HepG2 (cell line): Measurements from ENCODE around the gene NOCT. TPM values are rescaled to one million over a fixed set of nuclear protein-coding genes. Genes with fewer than 3 reads are reported as not detected.

ENCODE experiments used
- ATAC-seq: fragments of 200-7000 bp; cut with Tn5 transposase; 3 replicates; pipeline ENCODE4 v1.9.1; 2020; ENCODE audit warnings: mild to moderate bottlenecking, moderate library complexity
- BruUV-seq: library from RNA; stranded (reverse); fragments of 400-500 nt; replicated peaks from 2 replicates; lab custom pipeline; 2021; lab: Mats Ljungman, UMichigan
- CTCF ChIA-PET: fragments of 300-600 bp; formaldehyde crosslinking; extraction: SDS; loops from one replicate; lab custom pipeline; 2021; ENCODE audit warnings: low total read pairs, inconsistent platforms, low intra/inter-chr PET ratio; lab: Yijun Ruan, JAX
- POLR2A ChIA-PET: fragments of 350-600 bp; sonication (Branson Sonifier 250); formaldehyde crosslinking; loops from one replicate; lab custom pipeline; 2020; ENCODE audit warnings: antibody characterized with exemption, inconsistent platforms; lab: Yijun Ruan, JAX
- DNase-seq: peaks from one replicate; pipeline ENCODE4 v3.0.0-alpha.2; 2015; ENCODE audit warnings: low spot score
- FAIRE-seq: peaks from 3 replicates; lab custom pipeline; 2011; peaks lifted over from hg19 to GRCh38; lab: Jason Lieb, UNC
- H2AFZ ChIP-seq: one replicate; pipeline ENCODE4 v1.6.1; 2011; ENCODE audit warnings: low read length, inconsistent platforms
- H3K27ac ChIP-seq: fragments of 300-600 bp; 3 replicates; pipeline ENCODE4 v1.8.0; 2011; ENCODE audit warnings: mixed run types, mild to moderate bottlenecking, mixed read lengths, low read length, inconsistent platforms; ENCODE audit not compliant: insufficient read depth; ENCODE audit errors: extremely low read length
- H3K27me3 ChIP-seq, 2 experiments: fragments of 200-600 bp in 1 of 2; 2 replicates in 1 of 2; 3 replicates in 1 of 2; pipeline versions ENCODE4 v1.6.0 to v1.8.0; 2011; ENCODE audit warnings: low read length in 2 of 2, mild to moderate bottlenecking in 2 of 2, moderate library complexity in 2 of 2, inconsistent platforms in 1 of 2; ENCODE audit not compliant: insufficient read depth in 2 of 2, control insufficient read depth in 1 of 2
- H3K36me3 ChIP-seq, 2 experiments: fragments of 200-600 bp in 1 of 2; replicated peaks in 1 of 2; 2 replicates in 1 of 2; 3 replicates in 1 of 2; pipeline versions ENCODE4 v1.5.1 to v1.8.0; 2011; ENCODE audit warnings: low read length in 2 of 2, inconsistent platforms in 1 of 2; ENCODE audit not compliant: insufficient read depth in 2 of 2, control insufficient read depth in 1 of 2
- H3K4me1 ChIP-seq: 2 replicates; pipeline ENCODE4 v1.5.1; 2012; ENCODE audit warnings: low read length, inconsistent platforms; ENCODE audit not compliant: insufficient read depth
- H3K4me2 ChIP-seq: 2 replicates; pipeline ENCODE4 v1.6.0; 2011; ENCODE audit warnings: low read depth, low read length, inconsistent platforms
- H3K4me3 ChIP-seq, 3 experiments: fragments of 200-600 bp in 1 of 3; sonication (generic), shearing (Covaris generic) in 1 of 3; replicated peaks in 1 of 3; 2 replicates each; pipeline ENCODE4 v1.5.1; 2011 to 2016; ENCODE audit warnings: low read length in 3 of 3, inconsistent platforms in 2 of 3, low read depth in 2 of 3, mild to moderate bottlenecking in 2 of 3, control low read depth in 1 of 3, mixed read lengths in 1 of 3; ENCODE audit not compliant: insufficient read depth in 1 of 3
- H3K79me2 ChIP-seq: one replicate; pipeline ENCODE4 v1.6.1; 2011; ENCODE audit warnings: low read length, inconsistent platforms; ENCODE audit not compliant: insufficient read depth
- H3K9ac ChIP-seq: 2 replicates; pipeline ENCODE4 v1.6.0; 2011; ENCODE audit warnings: mild to moderate bottlenecking, low read depth, low read length, inconsistent platforms; ENCODE audit not compliant: insufficient read depth
- H3K9me3 ChIP-seq: 2 replicates; pipeline ENCODE4 v1.5.1; 2012; ENCODE audit warnings: mild to moderate bottlenecking, low read length
- H4K20me1 ChIP-seq: 2 replicates; pipeline ENCODE4 v1.6.0; 2011; ENCODE audit warnings: inconsistent platforms, mild to moderate bottlenecking, low read length, moderate library complexity; ENCODE audit not compliant: insufficient read depth
- ARID4A ChIP-seq: sonication (generic); formaldehyde crosslinking; IDR thresholded peaks from 2 replicates; pipeline ENCODE4 v1.5.0; 2020; ENCODE audit warnings: mild to moderate bottlenecking, missing genetic modification reagents, borderline replicate concordance
- ZBTB42 ChIP-seq: sonication (generic); formaldehyde crosslinking; IDR thresholded peaks from 2 replicates; pipeline ENCODE4 v1.5.0; 2020; ENCODE audit warnings: mild to moderate bottlenecking, missing genetic modification reagents
- ZNF205 ChIP-seq: IDR thresholded peaks from 2 replicates; pipeline ENCODE4 v1.6.1; 2018; ENCODE audit warnings: missing biosample characterization, missing genetic modification reagents
- ZNF550 ChIP-seq: sonication (generic); formaldehyde crosslinking; IDR thresholded peaks from 2 replicates; pipeline ENCODE4 v1.4.0; 2020; ENCODE audit warnings: mild to moderate bottlenecking, missing genetic modification reagents, borderline replicate concordance
- ZNF709 ChIP-seq: sonication (generic); formaldehyde crosslinking; IDR thresholded peaks from 2 replicates; pipeline ENCODE4 v1.5.0; 2020; ENCODE audit warnings: mild to moderate bottlenecking, missing genetic modification reagents
- WGBS: methylation state at CpG from one replicate; pipeline ENCODE4 v1.1.6; 2017; ENCODE audit warnings: low lambda C conversion rate; 5-methylcytosine and 5-hydroxymethylcytosine counted together
- in situ Hi-C: cut with HindIII; loops from 2 replicates; pipeline ENCODE4 v1.10.0; 2017; ENCODE audit warnings: low pct_unique_long_range_greater_than_20kb; ENCODE audit not compliant: extremely low pct_ligation_motif_present
- intact Hi-C: fragments of 100-400 bp; cut with micrococcal nuclease; formaldehyde crosslinking; loops from one replicate; pipeline ENCODE4 v1.10.0; 2022; ENCODE audit not compliant: unreplicated experiment
- polyA plus RNA-seq, 8 experiments: library from polyadenylated mRNA; depleted of rRNA in 3 of 8; stranded (reverse) in 7 of 8; unstranded in 1 of 8; fragments of >200 nt; fragmentation: Illumina TruSeq in 4 of 8; extraction: Trizol in 4 of 8; gene quantifications; 2 replicates each; pipeline versions ENCODE4 v1.2.1 to v1.2.3, GENCODE V29; 2011 to 2016; ENCODE audit warnings: low read depth in 4 of 8, missing spikeins in 1 of 8, mixed read lengths in 1 of 8; ENCODE audit not compliant: insufficient read depth in 1 of 8
- total RNA-seq, 5 experiments: library from RNA; depleted of rRNA; stranded (reverse); fragments of >200 nt; fragmentation: Illumina TruSeq; extraction: Trizol; gene quantifications; 2 replicates each; pipeline ENCODE4 v1.2.3, GENCODE V29; 2016; ENCODE audit warnings: low read depth in 1 of 5

NOCT gene
- total and polyA plus RNA-seq, 2 of the 13 experiments (the other 11 are each of a cell fraction or from before 2014, with no cell fraction given), result 3.6 to 13.1 TPM

- ChIA-PET CTCF (no interaction called here), POLR2A (no interaction called here)
- TF ChIP-seq ARID4A (CRISPR knock-in tag), result no peak
- no peak for TF ChIP-seq ZNF709 (CRISPR knock-in tag)
- no peak for TF ChIP-seq ZBTB42 (CRISPR knock-in tag)
- TF ChIP-seq ZNF205 (CRISPR knock-in tag), result no peak
- no peak for TF ChIP-seq ZNF550 (CRISPR knock-in tag)
- in situ Hi-C loops, result no loop called here
- BruUV-seq, result no TSS peak
- no peak overlapping the region for H3K27ac ChIP-seq
- intact Hi-C loops, result no loop called here
- H3K79me2 ChIP-seq, result no peaks in the 10 kb centered on the region
- H3K36me3 ChIP-seq, result no peaks in the 10 kb centered on the region
- no peak overlapping the region for H2AFZ ChIP-seq
- FAIRE-seq (no peak), DNase-seq (no peak), ATAC-seq (no peak)
- no peaks in the 10 kb centered on the region for H3K9me3 ChIP-seq
- H3K9ac ChIP-seq, result no peak overlapping the region
- H3K27me3 ChIP-seq, result no peaks in the 10 kb centered on the region
- no peaks in the 10 kb centered on the region for H4K20me1 ChIP-seq
- H3K4me2 ChIP-seq, result no peak overlapping the region
- H3K4me1 ChIP-seq, result no peaks in the 10 kb centered on the region
- H3K4me3 ChIP-seq, result no peak overlapping the region
- 13% methylated on average over 2 of the region's 2 CpGs for WGBS
Observed at GRCh38 chr4:138992676-138993075, 22.9 kb upstream of the NOCT start.
